Neural cell (in vitro differentiated cells): ENCODE measurements around the gene ATP8B4. TPM values are rescaled to one million over a fixed set of nuclear protein-coding genes. Genes with fewer than 3 reads are reported as not detected.

Experiments
- H2AFZ ChIP-seq: fragments of 200-600, 300-800 bp; sonication (generic), shearing (Covaris generic); 2 replicates; pipeline ENCODE4 v1.6.0; 2014; ENCODE audit warnings: low read depth, mild to moderate bottlenecking, antibody characterized with exemption, low read length, moderate library complexity
- H3F3A ChIP-seq: fragments of 200-600 bp; shearing (Covaris generic); 2 replicates; pipeline ENCODE4 v1.6.1; 2016; ENCODE audit warnings: mild to moderate bottlenecking, moderate library complexity, mixed read lengths, antibody characterized with exemption, low read length; ENCODE audit not compliant: insufficient read depth, poor library complexity, severe bottlenecking
- H3K27ac ChIP-seq: fragments of 200-600, 300-800 bp; sonication (generic), shearing (Covaris generic); 2 replicates; pipeline ENCODE4 v1.5.1; 2014; ENCODE audit warnings: mild to moderate bottlenecking, low read length, moderate library complexity
- H3K27me3 ChIP-seq: fragments of 300-800, 200-600 bp; sonication (generic), shearing (Covaris generic); 2 replicates; pipeline ENCODE4 v1.6.0; 2014; ENCODE audit warnings: mild to moderate bottlenecking, low read depth, low read length, moderate library complexity; ENCODE audit not compliant: insufficient read depth
- H3K36me3 ChIP-seq: fragments of 300-800, 200-600 bp; sonication (generic), shearing (Covaris generic); 2 replicates; pipeline ENCODE4 v1.5.1; 2014; ENCODE audit warnings: mild to moderate bottlenecking, antibody characterized with exemption, low read length, moderate library complexity; ENCODE audit not compliant: insufficient read depth
- H3K4me2 ChIP-seq: fragments of 300-800, 200-600 bp; sonication (generic), shearing (Covaris generic); 2 replicates; pipeline ENCODE4 v1.6.0; 2014; ENCODE audit warnings: mild to moderate bottlenecking, low read length
- H3K4me3 ChIP-seq: fragments of 300-800, 200-600 bp; sonication (generic), shearing (Covaris generic); 2 replicates; pipeline ENCODE4 v1.5.1; 2014; ENCODE audit warnings: mild to moderate bottlenecking, low read length, moderate library complexity
- H3K79me2 ChIP-seq: fragments of 200-600 bp; shearing (Covaris generic); replicated peaks from 2 replicates; pipeline ENCODE4 v1.6.0; 2014; ENCODE audit warnings: mild to moderate bottlenecking, low read length, moderate library complexity; ENCODE audit not compliant: insufficient read depth
- H3K9ac ChIP-seq: fragments of 300-800, 200-600 bp; sonication (generic), shearing (Covaris generic); 2 replicates; pipeline ENCODE4 v1.6.1; 2016; ENCODE audit warnings: mild to moderate bottlenecking, low read length, mixed read lengths
- H3K9me2 ChIP-seq: fragments of 200-600 bp; shearing (Covaris generic); 2 replicates; pipeline ENCODE4 v1.6.1; 2016; ENCODE audit warnings: mild to moderate bottlenecking, low read length, mixed read lengths; ENCODE audit not compliant: insufficient read depth
- H3K9me3 ChIP-seq: fragments of 200-600, 300-800 bp; sonication (generic), shearing (Covaris generic); 2 replicates; pipeline ENCODE4 v1.6.1; 2016; ENCODE audit warnings: mild to moderate bottlenecking, mixed run types, low read length, moderate library complexity, mixed read lengths
- H4K20me1 ChIP-seq: fragments of 200-600 bp; shearing (Covaris generic); 2 replicates; pipeline ENCODE4 v1.6.1; 2016; ENCODE audit warnings: mild to moderate bottlenecking, mixed run types; ENCODE audit not compliant: insufficient read depth
- CTCF ChIP-seq: fragments of 450-650 bp; IDR thresholded peaks from 2 replicates; pipeline ENCODE4 v1.5.1; 2014; ENCODE audit warnings: antibody characterized with exemption, mild to moderate bottlenecking, moderate library complexity; ENCODE audit not compliant: poor library complexity, severe bottlenecking
- EP300 ChIP-seq: fragments of 450-650 bp; conservative IDR thresholded peaks from 2 replicates; pipeline ENCODE4 v1.6.1; 2014; ENCODE audit warnings: antibody characterized with exemption, mild to moderate bottlenecking, moderate library complexity; ENCODE audit not compliant: poor library complexity, severe bottlenecking
- EZH2 ChIP-seq: fragments of 200-600, 300-800 bp; shearing (Covaris generic), sonication (generic); IDR thresholded peaks from 2 replicates; pipeline ENCODE4 v1.6.1; 2014; ENCODE audit warnings: antibody characterized with exemption, low read length, borderline replicate concordance, mild to moderate bottlenecking; ENCODE audit not compliant: insufficient read depth, poor library complexity, severe bottlenecking
- MXI1 ChIP-seq: fragments of 450-650 bp; conservative IDR thresholded peaks from 2 replicates; pipeline ENCODE4 v1.6.1; 2014; ENCODE audit warnings: antibody characterized with exemption, mild to moderate bottlenecking; ENCODE audit not compliant: poor library complexity, severe bottlenecking
- POLR2AphosphoS5 ChIP-seq: IDR thresholded peaks from 2 replicates; pipeline ENCODE4 v1.6.1; 2012
- RAD21 ChIP-seq: fragments of 450-650 bp; conservative IDR thresholded peaks from 2 replicates; pipeline ENCODE4 v1.6.1; 2014; ENCODE audit warnings: antibody characterized with exemption, mild to moderate bottlenecking, moderate library complexity
- REST ChIP-seq: IDR thresholded peaks from 2 replicates; pipeline ENCODE4 v1.6.1; 2012; ENCODE audit warnings: borderline replicate concordance
- SMC3 ChIP-seq: fragments of 450-650 bp; conservative IDR thresholded peaks from 2 replicates; pipeline ENCODE4 v1.6.1; 2014; ENCODE audit warnings: antibody characterized with exemption, mild to moderate bottlenecking, moderate library complexity; ENCODE audit not compliant: poor library complexity
- TAF1 ChIP-seq: IDR thresholded peaks from 2 replicates; pipeline ENCODE4 v1.6.1; 2012; ENCODE audit warnings: low read depth
- polyA plus RNA-seq: library from polyadenylated mRNA; depleted of rRNA; stranded (reverse); fragments of >200 nt; gene quantifications from 2 replicates; pipeline ENCODE4 v1.2.3, GENCODE V29; 2014

Gene ATP8B4
- polyA plus RNA-seq, 1 donor from 2014 or later: 2.9 TPM

- Histone ChIP-seq H2AFZ (no peak overlapping the region), H3F3A (no peaks in the 10 kb centered on the region), H3K79me2 (no peaks in the 10 kb centered on the region), H3K9me2 (no peaks in the 10 kb centered on the region), H3K9me3 (no peaks in the 10 kb centered on the region), H3K36me3 (no peaks in the 10 kb centered on the region), H4K20me1 (no peaks in the 10 kb centered on the region), H3K27me3 (no peaks in the 10 kb centered on the region), H3K9ac (no peak overlapping the region), H3K4me3 (no peak overlapping the region), H3K4me2 (no peak overlapping the region), H3K27ac (no peak overlapping the region)
- no peak for TF ChIP-seq REST
- TF ChIP-seq TAF1: no peak
- no peak for TF ChIP-seq EP300
- no peak for TF ChIP-seq MXI1
- TF ChIP-seq CTCF: no peak
- no peak for TF ChIP-seq POLR2AphosphoS5
- no peak for TF ChIP-seq SMC3
- TF ChIP-seq EZH2: no peak
- TF ChIP-seq RAD21: no peak
Observed at GRCh38 chr15:49923671-49924070, 195.4 kb downstream of the ATP8B4 start.

GRCh38 chr15:49919034-49919433 is 200.0 kb downstream of the ATP8B4 start:
- Histone ChIP-seq H3K9me3 (peaks cover 2% of the 10 kb centered on the region), H2AFZ (no peak overlapping the region), H3K9me2 (no peaks in the 10 kb centered on the region), H3K36me3 (no peaks in the 10 kb centered on the region), H3K79me2 (no peaks in the 10 kb centered on the region), H3K27ac (no peak overlapping the region), H3K4me3 (no peak overlapping the region), H3K27me3 (no peaks in the 10 kb centered on the region), H3F3A (no peaks in the 10 kb centered on the region), H4K20me1 (no peaks in the 10 kb centered on the region), H3K9ac (no peak overlapping the region), H3K4me2 (no peak overlapping the region)
- TF ChIP-seq MXI1 (no peak), TAF1 (no peak), REST (no peak), RAD21 (no peak), CTCF (no peak), POLR2AphosphoS5 (no peak), EP300 (no peak)
